HepG2 (cell line): ENCODE measurements around the gene GDAP2. TPM values are rescaled to one million over a fixed set of nuclear protein-coding genes. Genes with fewer than 3 reads are reported as not detected.

ENCODE experiments used
- ATAC-seq: fragments of 200-7000 bp; cut with Tn5 transposase; 3 replicates; pipeline ENCODE4 v1.9.1; 2020; ENCODE audit warnings: mild to moderate bottlenecking, moderate library complexity
- BruUV-seq: library from RNA; stranded (reverse); fragments of 400-500 nt; replicated peaks from 2 replicates; lab custom pipeline; 2021; lab: Mats Ljungman, UMichigan
- CTCF ChIA-PET: fragments of 300-600 bp; formaldehyde crosslinking; extraction: SDS; loops from one replicate; lab custom pipeline; 2021; ENCODE audit warnings: low total read pairs, inconsistent platforms, low intra/inter-chr PET ratio; lab: Yijun Ruan, JAX
- POLR2A ChIA-PET: fragments of 350-600 bp; sonication (Branson Sonifier 250); formaldehyde crosslinking; loops from one replicate; lab custom pipeline; 2020; ENCODE audit warnings: antibody characterized with exemption, inconsistent platforms; lab: Yijun Ruan, JAX
- DNase-seq: peaks from one replicate; pipeline ENCODE4 v3.0.0-alpha.2; 2015; ENCODE audit warnings: low spot score
- FAIRE-seq: peaks from 3 replicates; lab custom pipeline; 2011; peaks lifted over from hg19 to GRCh38; lab: Jason Lieb, UNC
- H2AFZ ChIP-seq: one replicate; pipeline ENCODE4 v1.6.1; 2011; ENCODE audit warnings: low read length, inconsistent platforms
- H3K27ac ChIP-seq: fragments of 300-600 bp; 3 replicates; pipeline ENCODE4 v1.8.0; 2011; ENCODE audit warnings: mixed run types, mild to moderate bottlenecking, mixed read lengths, low read length, inconsistent platforms; ENCODE audit not compliant: insufficient read depth; ENCODE audit errors: extremely low read length
- H3K27me3 ChIP-seq, 2 experiments: fragments of 200-600 bp in 1 of 2; 2 replicates in 1 of 2; 3 replicates in 1 of 2; pipeline versions ENCODE4 v1.6.0 to v1.8.0; 2011; ENCODE audit warnings: low read length in 2 of 2, mild to moderate bottlenecking in 2 of 2, moderate library complexity in 2 of 2, inconsistent platforms in 1 of 2; ENCODE audit not compliant: insufficient read depth in 2 of 2, control insufficient read depth in 1 of 2
- H3K36me3 ChIP-seq, 2 experiments: fragments of 200-600 bp in 1 of 2; replicated peaks in 1 of 2; 2 replicates in 1 of 2; 3 replicates in 1 of 2; pipeline versions ENCODE4 v1.5.1 to v1.8.0; 2011; ENCODE audit warnings: low read length in 2 of 2, inconsistent platforms in 1 of 2; ENCODE audit not compliant: insufficient read depth in 2 of 2, control insufficient read depth in 1 of 2
- H3K4me1 ChIP-seq: 2 replicates; pipeline ENCODE4 v1.5.1; 2012; ENCODE audit warnings: low read length, inconsistent platforms; ENCODE audit not compliant: insufficient read depth
- H3K4me2 ChIP-seq: 2 replicates; pipeline ENCODE4 v1.6.0; 2011; ENCODE audit warnings: low read depth, low read length, inconsistent platforms
- H3K4me3 ChIP-seq, 3 experiments: fragments of 200-600 bp in 1 of 3; sonication (generic), shearing (Covaris generic) in 1 of 3; replicated peaks in 1 of 3; 2 replicates each; pipeline ENCODE4 v1.5.1; 2011 to 2016; ENCODE audit warnings: low read length in 3 of 3, inconsistent platforms in 2 of 3, low read depth in 2 of 3, mild to moderate bottlenecking in 2 of 3, control low read depth in 1 of 3, mixed read lengths in 1 of 3; ENCODE audit not compliant: insufficient read depth in 1 of 3
- H3K79me2 ChIP-seq: one replicate; pipeline ENCODE4 v1.6.1; 2011; ENCODE audit warnings: low read length, inconsistent platforms; ENCODE audit not compliant: insufficient read depth
- H3K9ac ChIP-seq: 2 replicates; pipeline ENCODE4 v1.6.0; 2011; ENCODE audit warnings: mild to moderate bottlenecking, low read depth, low read length, inconsistent platforms; ENCODE audit not compliant: insufficient read depth
- H3K9me3 ChIP-seq: 2 replicates; pipeline ENCODE4 v1.5.1; 2012; ENCODE audit warnings: mild to moderate bottlenecking, low read length
- H4K20me1 ChIP-seq: 2 replicates; pipeline ENCODE4 v1.6.0; 2011; ENCODE audit warnings: inconsistent platforms, mild to moderate bottlenecking, low read length, moderate library complexity; ENCODE audit not compliant: insufficient read depth
- FLYWCH1 ChIP-seq: sonication (generic); formaldehyde crosslinking; IDR thresholded peaks from 2 replicates; pipeline ENCODE4 v1.8.1; 2023; ENCODE audit warnings: mild to moderate bottlenecking, missing genetic modification reagents
- MIER2 ChIP-seq: IDR thresholded peaks from 2 replicates; pipeline ENCODE4 v1.6.1; 2016; ENCODE audit warnings: missing biosample characterization, missing genetic modification reagents
- MYNN ChIP-seq: sonication (generic); formaldehyde crosslinking; IDR thresholded peaks from 2 replicates; pipeline ENCODE4 v1.4.0; 2020; ENCODE audit warnings: mild to moderate bottlenecking, low read depth, missing genetic modification reagents
- NFATC3 ChIP-seq: sonication (generic); formaldehyde crosslinking; IDR thresholded peaks from 2 replicates; pipeline ENCODE4 v1.5.1; 2020; ENCODE audit warnings: mild to moderate bottlenecking, missing genetic modification reagents
- NR2F2 ChIP-seq: IDR thresholded peaks from 2 replicates; pipeline ENCODE4 v1.6.1; 2012; ENCODE audit warnings: low read depth, inconsistent platforms, borderline replicate concordance
- PHF5A ChIP-seq: IDR thresholded peaks from one replicate; pipeline ENCODE4 v1.6.1; 2018; ENCODE audit warnings: low read depth, missing genetic modification reagents; ENCODE audit not compliant: unreplicated experiment
- PTBP1 ChIP-seq: fragments of 200-400 bp; formaldehyde crosslinking; IDR thresholded peaks from 2 replicates; pipeline ENCODE4 v1.6.1; 2018; ENCODE audit warnings: low read length, low read depth; ENCODE audit not compliant: poor library complexity, severe bottlenecking
- RFX5 ChIP-seq: IDR thresholded peaks from 2 replicates; pipeline ENCODE4 v1.6.1; 2011; ENCODE audit warnings: low read depth, low read length, improper control_type of control experiment
- SALL2 ChIP-seq: sonication (generic); formaldehyde crosslinking; IDR thresholded peaks from 2 replicates; pipeline ENCODE4 v1.8.1; 2023; ENCODE audit warnings: mild to moderate bottlenecking, missing genetic modification reagents, inconsistent platforms
- SIX4 ChIP-seq: sonication (generic); formaldehyde crosslinking; IDR thresholded peaks from 2 replicates; pipeline ENCODE4 v1.4.0; 2020; ENCODE audit warnings: missing genetic modification reagents
- TOE1 ChIP-seq: sonication (generic); formaldehyde crosslinking; IDR thresholded peaks from 2 replicates; pipeline ENCODE4 v1.4.0; 2020; ENCODE audit warnings: mild to moderate bottlenecking, missing genetic modification reagents
- U2AF2 ChIP-seq: fragments of 200-400 bp; formaldehyde crosslinking; IDR thresholded peaks from 2 replicates; pipeline ENCODE4 v1.6.1; 2017; ENCODE audit warnings: low read depth, mild to moderate bottlenecking, low read length
- ZBTB4 ChIP-seq: sonication (generic); formaldehyde crosslinking; IDR thresholded peaks from 2 replicates; pipeline ENCODE4 v1.4.0; 2020; ENCODE audit warnings: missing genetic modification reagents, mild to moderate bottlenecking, borderline replicate concordance
- ZNF205 ChIP-seq: IDR thresholded peaks from 2 replicates; pipeline ENCODE4 v1.6.1; 2018; ENCODE audit warnings: missing biosample characterization, missing genetic modification reagents
- ZNF260 ChIP-seq: sonication (generic); formaldehyde crosslinking; IDR thresholded peaks from 2 replicates; pipeline ENCODE4 v1.4.0; 2020; ENCODE audit warnings: missing genetic modification reagents, low read depth, mild to moderate bottlenecking, borderline replicate concordance
- ZNF317 ChIP-seq: sonication (generic); formaldehyde crosslinking; IDR thresholded peaks from 2 replicates; pipeline ENCODE4 v1.5.0; 2020; ENCODE audit warnings: mild to moderate bottlenecking, missing genetic modification reagents
- ZNF451 ChIP-seq: sonication (generic); formaldehyde crosslinking; IDR thresholded peaks from 2 replicates; pipeline ENCODE4 v1.5.0; 2020; ENCODE audit warnings: mild to moderate bottlenecking, missing genetic modification reagents
- ZNF550 ChIP-seq: sonication (generic); formaldehyde crosslinking; IDR thresholded peaks from 2 replicates; pipeline ENCODE4 v1.4.0; 2020; ENCODE audit warnings: mild to moderate bottlenecking, missing genetic modification reagents, borderline replicate concordance
- ZNF660 ChIP-seq: sonication (generic); formaldehyde crosslinking; IDR thresholded peaks from 2 replicates; pipeline ENCODE4 v1.5.1; 2020; ENCODE audit warnings: mild to moderate bottlenecking, low read depth, missing genetic modification reagents, borderline replicate concordance
- WGBS: methylation state at CpG from one replicate; pipeline ENCODE4 v1.1.6; 2017; ENCODE audit warnings: low lambda C conversion rate; 5-methylcytosine and 5-hydroxymethylcytosine counted together
- in situ Hi-C: cut with HindIII; loops from 2 replicates; pipeline ENCODE4 v1.10.0; 2017; ENCODE audit warnings: low pct_unique_long_range_greater_than_20kb; ENCODE audit not compliant: extremely low pct_ligation_motif_present
- intact Hi-C: fragments of 100-400 bp; cut with micrococcal nuclease; formaldehyde crosslinking; loops from one replicate; pipeline ENCODE4 v1.10.0; 2022; ENCODE audit not compliant: unreplicated experiment
- polyA plus RNA-seq, 8 experiments: library from polyadenylated mRNA; depleted of rRNA in 3 of 8; stranded (reverse) in 7 of 8; unstranded in 1 of 8; fragments of >200 nt; fragmentation: Illumina TruSeq in 4 of 8; extraction: Trizol in 4 of 8; gene quantifications; 2 replicates each; pipeline versions ENCODE4 v1.2.1 to v1.2.3, GENCODE V29; 2011 to 2016; ENCODE audit warnings: low read depth in 4 of 8, missing spikeins in 1 of 8, mixed read lengths in 1 of 8; ENCODE audit not compliant: insufficient read depth in 1 of 8
- total RNA-seq, 5 experiments: library from RNA; depleted of rRNA; stranded (reverse); fragments of >200 nt; fragmentation: Illumina TruSeq; extraction: Trizol; gene quantifications; 2 replicates each; pipeline ENCODE4 v1.2.3, GENCODE V29; 2016; ENCODE audit warnings: low read depth in 1 of 5

Gene GDAP2
- total and polyA plus RNA-seq, 2 of the 13 experiments (the other 11 are each of a cell fraction or from before 2014, with no cell fraction given), result 11.4 to 23.2 TPM

GRCh38 chr1:117970252-117970651 lies 40.8 kb upstream of the GDAP2 start:
- Histone ChIP-seq H3K27me3 (no peaks in the 10 kb centered on the region), H4K20me1 (no peaks in the 10 kb centered on the region), H3K79me2 (no peaks in the 10 kb centered on the region), H3K9me3 (no peaks in the 10 kb centered on the region), H3K4me2 (no peak overlapping the region), H3K27ac (no peak overlapping the region), H3K36me3 (0 out of 5 replicates have a peak, but pooled peaks cover 0 to 3% of the 10 kb centered on the region in 2 experiments), H2AFZ (no peak overlapping the region), H3K4me3 (no peak overlapping the region), H3K9ac (no peak overlapping the region), H3K4me1 (no peaks in the 10 kb centered on the region)
- DNase-seq (no peak), FAIRE-seq (no peak), ATAC-seq (no peak; the same call in 2 of the 3 replicates)
- in situ Hi-C loops, result no loop called here
- POLR2A ChIA-PET, result no interaction called here
- CTCF ChIA-PET, result no interaction called here
- no TSS peak for BruUV-seq
- WGBS, result 37% methylated on average over 8 of the region's 9 CpGs
- TF ChIP-seq ZNF205 (CRISPR knock-in tag) (no peak), PHF5A (CRISPR knock-in tag) (no peak), ZNF550 (CRISPR knock-in tag) (no peak), ZNF660 (CRISPR knock-in tag) (no peak)
- intact Hi-C loops, result no loop called here

DNA sequence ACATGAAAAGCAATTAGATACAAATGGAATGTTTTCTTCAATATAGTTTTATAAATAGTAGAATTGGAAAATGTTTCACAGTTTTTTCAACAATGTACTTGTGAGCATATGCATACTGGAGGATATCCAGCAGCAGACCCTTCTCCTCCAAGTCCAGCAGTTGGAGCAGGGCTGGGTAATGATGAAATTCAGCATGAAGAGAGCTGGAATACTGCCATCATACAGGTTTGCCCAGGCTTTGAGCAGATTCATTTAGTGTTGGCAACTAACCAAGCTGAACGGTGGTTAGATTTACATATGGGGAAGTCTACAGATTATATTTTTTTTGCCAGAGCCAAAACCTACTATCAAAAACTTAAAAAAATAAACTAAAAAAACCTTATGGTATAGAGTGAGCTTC lies 38.5 kb upstream of the GDAP2 start:
- intact Hi-C loops (no loop called here), in situ Hi-C loops (no loop called here)
- Histone ChIP-seq H4K20me1 (no peaks in the 10 kb centered on the region), H2AFZ (no peak overlapping the region), H3K9ac (no peak overlapping the region), H3K27me3 (no peaks in the 10 kb centered on the region), H3K4me3 (no peak overlapping the region), H3K4me1 (no peaks in the 10 kb centered on the region), H3K27ac (no peak overlapping the region), H3K4me2 (no peak overlapping the region), H3K79me2 (no peaks in the 10 kb centered on the region), H3K36me3 (0 out of 5 replicates have a peak, but pooled peaks cover 0 to 3% of the 10 kb centered on the region in 2 experiments), H3K9me3 (no peaks in the 10 kb centered on the region)
- FAIRE-seq (no peak), ATAC-seq (no peak), DNase-seq (no peak)
- 3% methylated on average over 1 of the region's 1 CpG for WGBS
- ChIA-PET POLR2A (no interaction called here), CTCF (no interaction called here)
- no TSS peak for BruUV-seq
- no peak for TF ChIP-seq RFX5
- TF ChIP-seq ZNF317 (CRISPR knock-in tag), result no peak
- no peak for TF ChIP-seq MYNN (CRISPR knock-in tag)
- TF ChIP-seq NR2F2, result no peak
- TF ChIP-seq PTBP1, result no peak
- no peak for TF ChIP-seq ZNF451 (CRISPR knock-in tag)
- no peak for TF ChIP-seq SIX4 (CRISPR knock-in tag)
- TF ChIP-seq TOE1 (CRISPR knock-in tag), result no peak
- no peak for TF ChIP-seq U2AF2
- TF ChIP-seq MIER2, result no peak
- TF ChIP-seq ZNF260, result no peak
- TF ChIP-seq FLYWCH1 (CRISPR knock-in tag), result no peak
- no peak for TF ChIP-seq ZBTB4 (CRISPR knock-in tag)
- no peak for TF ChIP-seq NFATC3 (CRISPR knock-in tag)
- TF ChIP-seq SALL2 (CRISPR knock-in tag), result no peak
